Adipocyte (in vitro differentiated cells): ENCODE measurements around the gene DLG2.

ENCODE experiments used
- DNase-seq: peaks from one replicate; pipeline ENCODE4 v3.0.0-alpha.2; 2015; ENCODE audit warnings: low read depth
- H3K27me3 ChIP-seq: replicated peaks from 2 replicates; pipeline ENCODE4 v1.7.0; 2013; ENCODE audit warnings: mild to moderate bottlenecking, low read length, moderate library complexity; ENCODE audit not compliant: control insufficient read depth, insufficient read depth
- H3K36me3 ChIP-seq: 2 replicates; pipeline ENCODE4 v1.7.0; 2013; ENCODE audit warnings: low read length, mild to moderate bottlenecking, moderate library complexity; ENCODE audit not compliant: control insufficient read depth, insufficient read depth, severe bottlenecking
- H3K4me1 ChIP-seq: 2 replicates; pipeline ENCODE4 v1.7.0; 2013; ENCODE audit warnings: mild to moderate bottlenecking, low read length, moderate library complexity; ENCODE audit not compliant: control insufficient read depth, insufficient read depth
- H3K4me3 ChIP-seq: 2 replicates; pipeline ENCODE4 v1.7.0; 2013; ENCODE audit warnings: mild to moderate bottlenecking, low read length, moderate library complexity
- H3K9ac ChIP-seq: 2 replicates; pipeline ENCODE4 v1.7.0; 2013; ENCODE audit warnings: mild to moderate bottlenecking, low read length, moderate library complexity
- H3K9me3 ChIP-seq: 2 replicates; pipeline ENCODE4 v1.7.0; 2013; ENCODE audit warnings: mild to moderate bottlenecking, low read length, moderate library complexity; ENCODE audit not compliant: control insufficient read depth

Gene DLG2

DNA sequence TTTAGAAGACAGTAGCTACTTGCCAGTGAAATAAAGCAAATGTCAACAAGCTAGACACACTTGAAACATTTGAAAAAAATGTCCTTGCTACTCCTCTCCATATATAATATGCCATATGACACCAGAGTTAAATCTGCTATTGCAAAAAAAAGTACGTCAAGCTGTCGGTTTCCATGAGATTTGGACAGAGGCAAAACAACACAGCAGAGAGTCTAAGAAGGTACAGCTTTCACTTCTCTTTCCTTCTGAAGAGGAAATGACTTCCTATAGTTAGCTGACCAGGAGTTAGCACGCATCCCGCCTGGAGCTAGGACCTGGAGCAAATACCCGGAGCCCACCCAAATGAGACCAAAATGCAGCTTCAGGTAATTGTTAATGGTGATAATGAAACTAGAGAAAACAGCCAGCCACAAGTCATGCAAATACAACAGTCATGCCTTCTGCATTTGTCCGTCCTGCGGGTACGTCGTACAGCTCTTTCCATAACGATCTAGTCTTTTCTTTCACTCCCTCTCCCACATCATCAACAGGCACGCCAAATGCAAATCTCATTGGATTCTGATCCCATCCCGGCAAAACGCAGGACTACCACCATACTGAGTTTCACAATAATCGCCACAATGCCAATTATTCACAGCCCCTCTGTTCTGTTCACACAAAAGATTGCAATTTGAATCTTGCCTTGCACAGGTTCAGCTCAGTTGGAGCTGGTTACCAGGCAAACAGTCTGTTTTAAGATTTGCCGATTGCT, 1945.9 kb downstream of the DLG2 start:
- DNase-seq: no peak
- no peaks in the 10 kb centered on the region for H3K4me1 ChIP-seq
- H3K27me3 ChIP-seq: peaks cover 38% of the 10 kb centered on the region
- H3K9ac ChIP-seq: no peak overlapping the region
- peak overlapping the region; percentile 42 for H3K4me3 ChIP-seq
- H3K9me3 ChIP-seq: no peaks in the 10 kb centered on the region
- H3K36me3 ChIP-seq: no peaks in the 10 kb centered on the region

DNA sequence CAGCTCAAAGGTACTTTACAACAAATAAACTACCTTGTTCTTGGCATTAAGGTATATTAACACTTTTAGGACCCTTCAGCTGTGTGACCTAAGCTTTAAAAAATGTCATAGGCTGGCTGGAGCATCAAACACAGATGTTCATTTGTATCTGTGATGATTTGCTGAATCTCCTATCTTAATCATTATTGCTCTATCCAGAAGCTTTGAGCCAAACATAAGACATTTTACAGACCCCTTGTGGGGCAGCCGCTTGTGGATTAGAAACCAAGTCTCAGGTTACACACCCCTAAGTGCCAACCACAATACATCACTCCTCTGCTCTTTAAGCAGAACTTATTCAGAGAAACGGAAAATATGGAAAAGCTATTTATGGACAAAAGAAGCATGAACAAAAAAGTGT, 1946.8 kb downstream of the DLG2 start:
- Histone ChIP-seq H3K27me3 (peaks cover 38% of the 10 kb centered on the region), H3K9ac (no peak overlapping the region), H3K4me3 (no peak overlapping the region), H3K36me3 (no peaks in the 10 kb centered on the region), H3K4me1 (no peaks in the 10 kb centered on the region), H3K9me3 (no peaks in the 10 kb centered on the region)
- DNase-seq: no peak

- no peaks in the 10 kb centered on the region for H3K9me3 ChIP-seq
- no peak for DNase-seq
- no peak overlapping the region for H3K4me3 ChIP-seq
Measured at GRCh38 chr11:83678831-83679584, 1948.1 kb downstream of the DLG2 start.

GRCh38 chr11:83677730-83678129, 1949.4 kb downstream of the DLG2 start:
- no peaks in the 10 kb centered on the region for H3K4me1 ChIP-seq
- H3K9me3 ChIP-seq: no peaks in the 10 kb centered on the region
- no peaks in the 10 kb centered on the region for H3K36me3 ChIP-seq
- H3K9ac ChIP-seq: no peak overlapping the region
- DNase-seq: no peak
- peaks cover 17% of the 10 kb centered on the region for H3K27me3 ChIP-seq
- no peak overlapping the region for H3K4me3 ChIP-seq

More at GRCh38 chr11:83678831-83679584, 1948.1 kb downstream of the DLG2 start:
- Histone ChIP-seq H3K4me1 (no peaks in the 10 kb centered on the region), H3K9ac (no peak overlapping the region), H3K27me3 (peaks cover 30% of the 10 kb centered on the region), H3K36me3 (no peaks in the 10 kb centered on the region)

DNA sequence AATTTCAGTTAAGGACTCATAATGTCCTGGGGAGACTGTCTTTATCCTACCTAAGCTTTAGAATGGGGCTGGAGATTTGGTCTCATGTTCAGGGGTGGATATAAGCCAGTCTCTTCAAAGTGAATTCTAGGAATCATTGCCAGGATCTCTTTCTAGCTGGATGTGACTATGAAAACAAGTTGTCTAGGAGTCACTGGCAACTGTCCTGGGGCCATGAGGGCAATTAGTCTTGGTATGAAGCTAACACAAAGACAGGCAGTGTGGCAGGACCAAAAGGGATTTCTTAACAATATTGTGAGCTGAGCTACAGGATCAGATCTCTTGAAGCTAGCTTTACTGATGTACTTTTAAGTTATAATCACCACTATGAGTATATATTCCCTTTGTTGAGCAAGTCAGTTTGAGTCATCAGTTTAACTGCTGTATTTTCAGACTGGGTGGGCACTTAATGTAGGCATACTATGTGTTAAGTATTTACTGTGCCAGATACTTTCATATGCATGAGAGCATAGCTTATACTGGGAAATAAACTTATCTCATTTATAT, 1951.0 kb downstream of the DLG2 start:
- Histone ChIP-seq H3K9me3 (no peaks in the 10 kb centered on the region), H3K4me3 (no peak overlapping the region), H3K4me1 (no peaks in the 10 kb centered on the region), H3K36me3 (no peaks in the 10 kb centered on the region), H3K27me3 (peaks cover under 1% of the 10 kb centered on the region), H3K9ac (no peak overlapping the region)
- no peak for DNase-seq

GRCh38 chr11:83674102-83674896, 1952.8 kb downstream of the DLG2 start:
- Histone ChIP-seq H3K4me3 (no peak overlapping the region), H3K9ac (no peak overlapping the region), H3K27me3 (no peaks in the 10 kb centered on the region), H3K36me3 (no peaks in the 10 kb centered on the region), H3K9me3 (no peaks in the 10 kb centered on the region), H3K4me1 (no peaks in the 10 kb centered on the region)
- no peak for DNase-seq

- H3K9me3 ChIP-seq: no peaks in the 10 kb centered on the region
- H3K9ac ChIP-seq: no peak overlapping the region
- no peaks in the 10 kb centered on the region for H3K27me3 ChIP-seq
- H3K4me1 ChIP-seq: no peaks in the 10 kb centered on the region
- H3K36me3 ChIP-seq: no peaks in the 10 kb centered on the region
- no peak for DNase-seq
- no peak overlapping the region for H3K4me3 ChIP-seq
Measured at GRCh38 chr11:83671289-83671688, 1955.9 kb downstream of the DLG2 start.

DNA sequence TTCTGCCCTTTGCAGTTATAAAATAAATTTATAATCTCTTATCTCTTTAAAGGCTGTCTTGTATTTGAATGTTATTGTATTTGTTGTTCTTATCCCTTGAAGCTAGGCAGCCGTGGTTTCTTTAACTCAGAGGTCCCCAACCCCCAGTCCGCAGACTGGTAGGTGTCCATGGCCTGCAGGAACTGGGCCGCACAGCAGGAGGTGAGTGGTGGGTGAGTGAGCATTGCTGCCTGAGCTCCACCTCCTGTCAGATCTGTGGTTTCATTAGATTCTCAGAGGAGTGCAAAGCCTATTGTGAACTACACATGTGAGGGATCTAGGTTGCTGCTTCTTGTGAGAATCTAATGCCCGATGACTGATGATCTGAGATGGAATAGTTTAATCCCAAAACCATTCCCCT, 1961.0 kb downstream of the DLG2 start:
- no peaks in the 10 kb centered on the region for H3K9me3 ChIP-seq
- no peaks in the 10 kb centered on the region for H3K27me3 ChIP-seq
- no peak for DNase-seq
- no peak overlapping the region for H3K9ac ChIP-seq
- H3K4me1 ChIP-seq: no peaks in the 10 kb centered on the region
- H3K4me3 ChIP-seq: no peak overlapping the region
- no peaks in the 10 kb centered on the region for H3K36me3 ChIP-seq

- no peaks in the 10 kb centered on the region for H3K36me3 ChIP-seq
- no peak overlapping the region for H3K4me3 ChIP-seq
- no peak for DNase-seq
- H3K4me1 ChIP-seq: no peaks in the 10 kb centered on the region
- H3K9me3 ChIP-seq: no peaks in the 10 kb centered on the region
- H3K27me3 ChIP-seq: no peaks in the 10 kb centered on the region
- no peak overlapping the region for H3K9ac ChIP-seq
Measured at GRCh38 chr11:83663988-83664387, 1963.2 kb downstream of the DLG2 start.

DNA sequence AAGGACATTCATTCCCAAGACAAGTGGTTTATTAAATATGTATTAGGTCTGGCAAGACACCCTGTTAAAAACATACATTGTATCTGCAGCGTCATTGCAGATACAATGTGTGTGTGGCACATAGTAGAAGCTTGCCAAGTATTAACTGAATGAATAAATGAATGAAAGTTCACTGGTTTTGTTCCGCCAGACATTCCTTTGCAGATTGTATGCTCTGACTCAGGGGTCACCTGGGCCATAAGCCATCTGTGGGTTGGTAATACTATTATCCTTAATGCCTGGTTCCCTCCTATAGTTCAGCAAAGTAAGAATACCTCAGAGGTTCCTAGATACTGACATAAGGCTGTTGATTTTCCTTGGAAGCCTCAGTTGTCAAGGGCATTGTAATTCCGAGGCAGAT, 1963.7 kb downstream of the DLG2 start:
- H3K36me3 ChIP-seq: no peaks in the 10 kb centered on the region
- H3K9ac ChIP-seq: no peak overlapping the region
- no peak overlapping the region for H3K4me3 ChIP-seq
- H3K4me1 ChIP-seq: no peaks in the 10 kb centered on the region
- no peaks in the 10 kb centered on the region for H3K27me3 ChIP-seq
- H3K9me3 ChIP-seq: no peaks in the 10 kb centered on the region
- no peak for DNase-seq

DNA sequence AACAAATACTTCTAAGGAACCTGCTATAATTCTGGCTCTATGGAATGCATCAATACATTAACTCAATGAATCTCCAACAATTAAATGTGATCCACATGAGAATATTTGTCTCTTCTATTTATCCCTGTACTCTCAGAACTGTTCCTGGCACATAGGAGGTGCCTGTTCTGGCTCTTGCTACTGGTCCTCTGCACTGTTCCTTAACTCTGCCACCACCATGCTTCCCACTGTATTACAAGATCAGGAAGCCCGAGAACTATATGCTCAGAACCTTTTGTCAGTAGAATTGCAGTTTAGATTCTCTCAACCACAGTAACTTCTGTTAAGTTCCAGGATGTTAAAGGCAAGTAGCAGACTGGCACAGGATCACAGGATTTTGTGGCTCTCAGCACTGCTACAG, 1964.7 kb downstream of the DLG2 start:
- H3K9me3 ChIP-seq: no peaks in the 10 kb centered on the region
- H3K36me3 ChIP-seq: no peaks in the 10 kb centered on the region
- no peaks in the 10 kb centered on the region for H3K27me3 ChIP-seq
- no peak for DNase-seq
- H3K4me1 ChIP-seq: no peaks in the 10 kb centered on the region
- no peak overlapping the region for H3K4me3 ChIP-seq
- no peak overlapping the region for H3K9ac ChIP-seq
